Prostate gland (tissue), 1 donor: ENCODE data around the gene ZGPAT.

Experiments used
- POLR2A ChIP-seq: fragments of 450-650 bp; IDR thresholded peaks from one replicate; pipeline ENCODE4 v1.6.1; 2016; ENCODE audit warnings: antibody characterized with exemption, mild to moderate bottlenecking
- POLR2AphosphoS5 ChIP-seq: sonication (generic); formaldehyde crosslinking; IDR thresholded peaks from one replicate; pipeline ENCODE4 v1.6.1; 2017; ENCODE audit warnings: antibody characterized with exemption

GRCh38 chr20:63754008-63754407, 46.2 kb downstream of the ZGPAT start:
- TF ChIP-seq POLR2AphosphoS5 (no peak), POLR2A (no peak)
